ENCODE data around the gene PRPSAP2. TPM values are rescaled to one million over a fixed set of nuclear protein-coding genes. Genes with fewer than 3 reads are reported as not detected.

PRPSAP2 gene
- total RNA-seq, 4 donors from 2014 or later = 20.0 to 48.7 (median 35.0) TPM

DNA sequence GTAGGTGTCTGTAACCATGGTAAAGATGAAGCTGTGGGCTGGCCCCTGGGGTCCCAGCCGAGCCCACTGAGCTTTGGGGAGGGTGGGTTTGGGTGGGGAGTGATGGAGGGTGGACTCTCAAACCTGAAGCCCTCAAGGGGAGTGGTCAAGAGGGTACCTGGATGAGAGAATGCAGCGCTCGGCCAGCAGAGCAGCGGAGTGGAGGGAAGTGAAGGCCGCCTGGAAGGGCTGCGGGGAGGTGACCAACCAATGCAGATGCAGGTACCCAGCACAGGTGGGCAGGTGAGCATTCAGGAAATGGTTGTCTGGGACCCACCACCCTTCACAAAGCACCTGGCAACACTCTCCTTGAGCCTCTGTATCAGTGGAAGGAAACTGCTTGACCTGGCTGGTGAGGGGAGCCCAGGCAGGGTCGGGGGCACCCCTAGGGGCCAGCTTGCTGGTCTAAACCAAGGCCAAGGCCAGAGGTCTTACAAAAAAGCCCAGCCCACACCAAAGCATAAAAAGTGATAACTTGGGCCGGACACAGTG, 90.6 kb downstream of the PRPSAP2 start:
- Histone ChIP-seq H3K4me1 (no peaks in the 10 kb centered on the region), H3K27me3 (no peaks in the 10 kb centered on the region), H3K4me3 (no peak overlapping the region), H3K27ac (no peak overlapping the region), H3K9me3 (no peaks in the 10 kb centered on the region), H3K36me3 (no peaks in the 10 kb centered on the region)
- DNase-seq = no peak
- TF ChIP-seq POLR2A (IDR thresholded peaks at IDR 0.05) = no peak
- TF ChIP-seq, protein P1, sequence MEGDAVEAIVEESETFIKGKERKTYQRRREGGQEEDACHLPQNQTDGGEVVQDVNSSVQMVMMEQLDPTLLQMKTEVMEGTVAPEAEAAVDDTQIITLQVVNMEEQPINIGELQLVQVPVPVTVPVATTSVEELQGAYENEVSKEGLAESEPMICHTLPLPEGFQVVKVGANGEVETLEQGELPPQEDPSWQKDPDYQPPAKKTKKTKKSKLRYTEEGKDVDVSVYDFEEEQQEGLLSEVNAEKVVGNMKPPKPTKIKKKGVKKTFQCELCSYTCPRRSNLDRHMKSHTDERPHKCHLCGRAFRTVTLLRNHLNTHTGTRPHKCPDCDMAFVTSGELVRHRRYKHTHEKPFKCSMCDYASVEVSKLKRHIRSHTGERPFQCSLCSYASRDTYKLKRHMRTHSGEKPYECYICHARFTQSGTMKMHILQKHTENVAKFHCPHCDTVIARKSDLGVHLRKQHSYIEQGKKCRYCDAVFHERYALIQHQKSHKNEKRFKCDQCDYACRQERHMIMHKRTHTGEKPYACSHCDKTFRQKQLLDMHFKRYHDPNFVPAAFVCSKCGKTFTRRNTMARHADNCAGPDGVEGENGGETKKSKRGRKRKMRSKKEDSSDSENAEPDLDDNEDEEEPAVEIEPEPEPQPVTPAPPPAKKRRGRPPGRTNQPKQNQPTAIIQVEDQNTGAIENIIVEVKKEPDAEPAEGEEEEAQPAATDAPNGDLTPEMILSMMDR (IDR thresholded peaks at IDR 0.05) = no peak

DNA sequence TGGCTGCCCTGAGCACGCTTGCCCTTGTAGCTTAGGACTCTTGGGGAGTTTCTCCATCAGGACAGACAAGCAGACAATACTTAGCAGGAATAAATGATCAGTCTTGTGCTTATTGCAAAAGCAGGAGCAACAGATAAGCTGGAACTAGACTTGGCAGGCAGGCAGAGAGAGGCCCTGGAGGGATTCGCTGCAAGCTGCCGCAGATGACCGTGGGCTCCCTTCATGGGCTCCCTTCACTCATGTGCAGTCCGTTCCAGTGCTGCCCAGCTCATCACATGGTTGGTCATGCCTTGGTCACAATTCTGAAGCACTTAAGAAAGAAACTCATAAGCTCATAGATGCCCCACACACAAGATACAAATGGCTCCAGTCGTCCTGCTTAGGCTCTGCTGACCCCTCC, 91.6 kb downstream of the PRPSAP2 start:
- peak in 1 of 3 donors; percentile 5 for DNase-seq
- Histone ChIP-seq H3K9me3 (no peaks in the 10 kb centered on the region), H3K4me3 (no peak overlapping the region), H3K4me1 (no peaks in the 10 kb centered on the region), H3K27ac (no peak overlapping the region), H3K36me3 (no peaks in the 10 kb centered on the region), H3K27me3 (no peaks in the 10 kb centered on the region)
- TF ChIP-seq, protein P1 (IDR thresholded peaks at IDR 0.05) = no peak
- TF ChIP-seq POLR2A (IDR thresholded peaks at IDR 0.05) = no peak

DNA sequence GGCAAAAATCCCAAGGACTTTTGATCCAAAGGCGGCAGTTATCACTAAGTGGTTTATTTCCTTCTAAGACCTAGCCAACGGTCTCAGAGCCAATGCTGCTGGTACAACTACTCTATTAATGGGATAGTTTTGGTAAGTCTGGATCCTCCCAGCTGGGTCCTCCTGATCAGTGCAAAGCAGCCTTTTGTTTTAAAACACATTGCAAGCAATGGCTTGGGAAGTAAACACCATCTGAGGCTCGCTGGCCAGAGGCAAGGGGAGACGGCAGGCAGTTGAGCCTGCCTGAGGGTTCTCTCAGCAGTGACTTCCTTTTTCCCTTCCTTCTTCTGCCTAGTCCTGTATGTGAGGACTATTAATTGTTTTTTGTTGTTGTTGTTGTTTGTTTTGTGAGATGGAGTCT, 92.4 kb downstream of the PRPSAP2 start:
- no peaks in the 10 kb centered on the region for H3K36me3 ChIP-seq
- TF ChIP-seq, protein P1 (IDR thresholded peaks at IDR 0.05) = no peak
- no peak for TF ChIP-seq POLR2A (IDR thresholded peaks at IDR 0.05)
- H3K27me3 ChIP-seq = no peaks in the 10 kb centered on the region
- no peak overlapping the region for H3K4me3 ChIP-seq
- no peaks in the 10 kb centered on the region for H3K4me1 ChIP-seq
- no peaks in the 10 kb centered on the region for H3K9me3 ChIP-seq
- DNase-seq = no peak
- no peak overlapping the region for H3K27ac ChIP-seq

DNA sequence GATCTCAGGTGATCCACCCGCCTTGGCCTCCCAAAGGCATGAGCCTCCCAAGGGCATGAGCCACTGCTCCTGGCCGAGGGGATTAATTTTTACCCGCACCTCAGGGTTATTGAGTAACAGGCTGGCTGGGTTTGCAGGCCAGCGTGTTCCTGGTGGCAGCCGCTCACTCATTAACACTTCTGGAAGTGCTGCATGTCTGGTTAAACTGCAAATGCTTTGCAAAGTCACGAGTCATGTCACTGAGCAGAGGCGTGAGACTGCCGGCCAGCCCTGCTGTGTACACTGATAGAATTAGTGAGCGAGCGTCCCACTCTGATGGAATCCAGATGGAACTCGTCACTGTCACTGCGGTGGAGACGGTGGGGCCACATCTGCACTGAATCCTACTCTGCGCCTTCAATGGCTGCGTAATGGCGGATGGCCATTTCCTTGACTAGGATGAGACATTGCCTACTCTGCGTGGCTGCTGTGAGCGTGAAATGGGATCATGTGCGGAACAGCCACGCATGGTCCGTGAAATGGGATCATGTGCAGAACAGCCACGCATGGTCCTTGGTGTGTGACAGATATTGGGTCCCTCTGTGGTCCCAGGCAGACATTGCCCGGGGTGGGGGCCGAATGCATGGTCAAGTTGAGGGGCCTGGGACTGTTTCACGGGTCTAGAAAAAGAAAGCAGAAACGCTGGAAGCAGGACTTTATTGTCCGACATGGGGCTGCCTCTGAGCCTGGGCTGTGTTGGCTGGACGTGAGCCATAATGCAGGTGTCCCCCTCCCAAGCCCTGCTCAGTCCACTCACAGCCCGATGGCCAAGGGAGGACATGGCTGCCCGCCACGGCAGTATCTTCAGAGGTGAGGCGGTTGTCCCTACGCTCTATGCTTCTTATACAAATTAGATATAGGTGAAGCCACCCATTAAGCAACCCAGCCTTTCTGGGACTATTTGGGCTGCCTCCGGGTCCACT, 93.3 kb downstream of the PRPSAP2 start:
- Histone ChIP-seq H3K4me1 (no peaks in the 10 kb centered on the region), H3K9me3 (no peaks in the 10 kb centered on the region), H3K27ac (no peak overlapping the region), H3K27me3 (no peaks in the 10 kb centered on the region), H3K4me3 (no peak overlapping the region), H3K36me3 (no peaks in the 10 kb centered on the region)
- TF ChIP-seq POLR2A (IDR thresholded peaks at IDR 0.05) = no peak
- TF ChIP-seq, protein P1 (IDR thresholded peaks at IDR 0.05) = no peak
- DNase-seq = peak in 1 of 3 donors; percentile 33

DNA sequence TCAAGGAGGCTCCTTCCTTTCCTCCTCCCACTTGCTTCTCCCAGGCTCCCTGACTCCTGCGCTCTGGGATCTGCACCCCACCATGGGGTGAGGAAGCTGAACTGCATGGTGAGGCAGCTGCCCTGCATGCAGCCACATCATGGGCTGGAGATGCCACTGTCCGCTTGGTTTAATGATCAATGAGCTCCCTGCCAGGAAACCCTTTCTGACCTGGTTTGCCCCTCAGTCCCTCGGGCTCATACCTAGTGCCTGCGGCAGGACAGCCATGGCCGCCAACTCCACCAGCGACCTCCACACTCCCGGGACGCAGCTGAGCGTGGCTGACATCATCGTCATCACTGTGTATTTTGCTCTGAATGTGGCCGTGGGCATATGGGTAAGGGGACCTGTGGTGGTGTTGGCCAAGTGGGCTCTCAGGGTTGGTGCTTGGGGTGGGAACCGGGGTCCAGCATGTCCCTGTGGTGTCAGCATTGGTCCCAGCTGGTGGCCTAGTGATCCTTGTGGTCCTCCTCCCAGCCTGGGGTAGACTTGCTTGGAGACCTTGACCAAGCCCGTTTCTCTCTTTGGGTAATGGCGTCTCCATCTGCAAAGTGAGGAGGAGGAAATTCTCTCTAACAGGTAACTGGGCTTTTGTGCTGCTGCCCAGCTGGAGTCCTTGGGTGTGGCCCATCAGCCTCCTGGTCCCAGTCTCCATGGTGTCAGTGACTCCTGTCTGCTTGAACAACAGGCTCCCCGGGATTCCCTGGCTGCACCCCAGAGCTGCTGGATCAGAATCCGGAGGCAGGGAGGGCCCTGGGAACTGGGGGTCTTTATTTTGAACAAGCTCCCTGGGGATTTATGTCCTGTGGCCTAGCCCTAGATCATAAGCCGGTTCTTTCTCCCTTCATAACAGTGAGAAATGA, 94.3 kb downstream of the PRPSAP2 start, which contains the start of gene SLC5A10:
SLC5A10 (plus strand) TSS at position 225 of the 902 bp plus-strand sequence; CDS start at position 266, 41 bp downstream.
- Histone ChIP-seq H3K4me1 (no peaks in the 10 kb centered on the region), H3K27ac (no peak within 1 kb of the TSS), H3K27me3 (no peaks in the 10 kb centered on the region), H3K4me3 (no peak within 1 kb of the TSS), H3K9me3 (no peaks in the 10 kb centered on the region), H3K36me3 (no peaks in the 10 kb centered on the region)
- TF ChIP-seq, protein P1 (IDR thresholded peaks at IDR 0.05) = peak in 2 of 6 experiments; percentile 11 to 14
- no peak for TF ChIP-seq POLR2A (IDR thresholded peaks at IDR 0.05)
- DNase-seq = peak in 1 of 3 donors; percentile 24
